Pons (tissue), 1 donor: ENCODE measurements around the gene CR1.
"Not testable (repeated sequence)": the region's sequence is repeated elsewhere in the genome, so short reads cannot be mapped to it uniquely, and the experiment has no call there.

Experiments
- DNase-seq: peaks from one replicate; pipeline ENCODE4 v3.0.0-alpha.2; 2016; ENCODE audit warnings: low spot score

The CR1 gene

GRCh38 chr1:207673399-207673798 is 177.4 kb downstream of the CR1 start:
- DNase-seq = no peak

GRCh38 chr1:207676153-207676552 is 180.2 kb downstream of the CR1 start:
- DNase-seq = no peak

GRCh38 chr1:207680590-207681388 is 184.8 kb downstream of the CR1 start:
- not testable (repeated sequence) for DNase-seq

- not testable (repeated sequence) for DNase-seq
Measured at GRCh38 chr1:207682872-207683434, 187.0 kb downstream of the CR1 start.

- not testable (repeated sequence) for DNase-seq
Measured at GRCh38 chr1:207690551-207690950, 194.6 kb downstream of the CR1 start.

- DNase-seq = no peak
Measured at GRCh38 chr1:207691010-207691409, 195.1 kb downstream of the CR1 start.
